Inflammatory macrophage treated with lipopolysaccharide for 4 hours (primary cell): ENCODE results near the gene PLCZ1.
"Not testable (repeated sequence)": the region's sequence is repeated elsewhere in the genome, so short reads cannot be mapped to it uniquely, and the experiment has no call there.

ENCODE experiments used
- DNase-seq: peaks from one replicate; pipeline ENCODE4 v3.0.0-alpha.2; 2020

Gene PLCZ1

GRCh38 chr12:18703321-18703720, 34.5 kb downstream of the PLCZ1 start:
- no peak for DNase-seq

- DNase-seq, result no peak
These were observed 37.5 kb downstream of the PLCZ1 start for GRCh38 chr12:18700271-18700670.

- DNase-seq, result no peak
These were observed 40.7 kb downstream of the PLCZ1 start for GRCh38 chr12:18696971-18697602.

GRCh38 chr12:18693986-18694385, 43.8 kb downstream of the PLCZ1 start:
- DNase-seq, result not testable (repeated sequence)

- no peak for DNase-seq
These were observed 47.2 kb downstream of the PLCZ1 start for GRCh38 chr12:18690653-18691052.

- DNase-seq, result no peak
These were observed 48.0 kb downstream of the PLCZ1 start for GRCh38 chr12:18689771-18690170.

- peak; percentile 51 for DNase-seq
These were observed 53.4 kb downstream of the PLCZ1 start for GRCh38 chr12:18684430-18684829.

- DNase-seq, result peak; percentile 39
These were observed 54.3 kb downstream of the PLCZ1 start for GRCh38 chr12:18683327-18684013.

- DNase-seq, result no peak
These were observed 56.0 kb downstream of the PLCZ1 start for GRCh38 chr12:18681818-18682217.

- no peak for DNase-seq
These were observed 60.7 kb downstream of the PLCZ1 start for GRCh38 chr12:18676996-18677588.

- DNase-seq, result no peak
These were observed 61.7 kb downstream of the PLCZ1 start for GRCh38 chr12:18676141-18676540.

- no peak for DNase-seq
These were observed 79.0 kb downstream of the PLCZ1 start for GRCh38 chr12:18658829-18659228.

- DNase-seq, result no peak
These were observed 79.6 kb downstream of the PLCZ1 start for GRCh38 chr12:18658179-18658578.

GRCh38 chr12:18655351-18655750, 82.5 kb downstream of the PLCZ1 start:
- no peak for DNase-seq

GRCh38 chr12:18653465-18653864, 84.3 kb downstream of the PLCZ1 start:
- DNase-seq, result no peak

- no peak for DNase-seq
These were observed 85.2 kb downstream of the PLCZ1 start for GRCh38 chr12:18652596-18652995.

- no peak for DNase-seq
These were observed 86.3 kb downstream of the PLCZ1 start for GRCh38 chr12:18651525-18651924.

- DNase-seq, result no peak
These were observed 91.4 kb downstream of the PLCZ1 start for GRCh38 chr12:18646286-18646890.

GRCh38 chr12:18644564-18644963, 93.2 kb downstream of the PLCZ1 start:
- no peak for DNase-seq

GRCh38 chr12:18643681-18644080, 94.1 kb downstream of the PLCZ1 start:
- DNase-seq, result no peak

- DNase-seq, result no peak
These were observed 97.4 kb downstream of the PLCZ1 start for GRCh38 chr12:18640321-18640955.

GRCh38 chr12:18634382-18634781, 103.4 kb downstream of the PLCZ1 start:
- DNase-seq, result no peak
